Measurements from ENCODE around the gene B3GNT5.

DNA sequence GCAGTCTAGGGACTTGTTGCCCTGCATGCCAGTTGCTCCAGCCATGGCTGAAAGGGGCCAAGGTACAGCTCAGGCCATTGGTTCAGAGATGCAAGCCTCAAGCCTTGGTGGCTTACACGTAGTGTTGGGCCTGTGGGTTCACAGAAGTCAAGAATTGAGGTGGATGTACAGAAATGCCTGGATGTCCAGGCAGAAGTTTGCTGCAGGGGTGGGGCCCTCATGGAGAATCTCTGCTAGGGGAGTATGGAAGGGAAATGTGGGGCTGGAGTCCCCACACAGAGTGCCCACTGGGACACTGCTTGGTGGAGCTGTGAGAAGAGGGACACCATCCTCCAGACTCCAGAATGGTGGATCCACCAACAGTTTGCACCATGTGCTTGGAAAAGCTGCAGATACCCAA, 10.6 kb upstream of the B3GNT5 start:
- TF ChIP-seq SIN3A (IDR thresholded peaks at IDR 0.05; ENCODE audit: borderline replicate concordance, insufficient read depth, low read depth, low read length) (no peak), POLR2AphosphoS5 (IDR thresholded peaks at IDR 0.05; ENCODE audit: low read depth, low read length) (no peak)
- TF ChIP-seq, protein P1, sequence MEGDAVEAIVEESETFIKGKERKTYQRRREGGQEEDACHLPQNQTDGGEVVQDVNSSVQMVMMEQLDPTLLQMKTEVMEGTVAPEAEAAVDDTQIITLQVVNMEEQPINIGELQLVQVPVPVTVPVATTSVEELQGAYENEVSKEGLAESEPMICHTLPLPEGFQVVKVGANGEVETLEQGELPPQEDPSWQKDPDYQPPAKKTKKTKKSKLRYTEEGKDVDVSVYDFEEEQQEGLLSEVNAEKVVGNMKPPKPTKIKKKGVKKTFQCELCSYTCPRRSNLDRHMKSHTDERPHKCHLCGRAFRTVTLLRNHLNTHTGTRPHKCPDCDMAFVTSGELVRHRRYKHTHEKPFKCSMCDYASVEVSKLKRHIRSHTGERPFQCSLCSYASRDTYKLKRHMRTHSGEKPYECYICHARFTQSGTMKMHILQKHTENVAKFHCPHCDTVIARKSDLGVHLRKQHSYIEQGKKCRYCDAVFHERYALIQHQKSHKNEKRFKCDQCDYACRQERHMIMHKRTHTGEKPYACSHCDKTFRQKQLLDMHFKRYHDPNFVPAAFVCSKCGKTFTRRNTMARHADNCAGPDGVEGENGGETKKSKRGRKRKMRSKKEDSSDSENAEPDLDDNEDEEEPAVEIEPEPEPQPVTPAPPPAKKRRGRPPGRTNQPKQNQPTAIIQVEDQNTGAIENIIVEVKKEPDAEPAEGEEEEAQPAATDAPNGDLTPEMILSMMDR (IDR thresholded peaks at IDR 0.05) = no peak
- TF ChIP-seq, protein P2, sequence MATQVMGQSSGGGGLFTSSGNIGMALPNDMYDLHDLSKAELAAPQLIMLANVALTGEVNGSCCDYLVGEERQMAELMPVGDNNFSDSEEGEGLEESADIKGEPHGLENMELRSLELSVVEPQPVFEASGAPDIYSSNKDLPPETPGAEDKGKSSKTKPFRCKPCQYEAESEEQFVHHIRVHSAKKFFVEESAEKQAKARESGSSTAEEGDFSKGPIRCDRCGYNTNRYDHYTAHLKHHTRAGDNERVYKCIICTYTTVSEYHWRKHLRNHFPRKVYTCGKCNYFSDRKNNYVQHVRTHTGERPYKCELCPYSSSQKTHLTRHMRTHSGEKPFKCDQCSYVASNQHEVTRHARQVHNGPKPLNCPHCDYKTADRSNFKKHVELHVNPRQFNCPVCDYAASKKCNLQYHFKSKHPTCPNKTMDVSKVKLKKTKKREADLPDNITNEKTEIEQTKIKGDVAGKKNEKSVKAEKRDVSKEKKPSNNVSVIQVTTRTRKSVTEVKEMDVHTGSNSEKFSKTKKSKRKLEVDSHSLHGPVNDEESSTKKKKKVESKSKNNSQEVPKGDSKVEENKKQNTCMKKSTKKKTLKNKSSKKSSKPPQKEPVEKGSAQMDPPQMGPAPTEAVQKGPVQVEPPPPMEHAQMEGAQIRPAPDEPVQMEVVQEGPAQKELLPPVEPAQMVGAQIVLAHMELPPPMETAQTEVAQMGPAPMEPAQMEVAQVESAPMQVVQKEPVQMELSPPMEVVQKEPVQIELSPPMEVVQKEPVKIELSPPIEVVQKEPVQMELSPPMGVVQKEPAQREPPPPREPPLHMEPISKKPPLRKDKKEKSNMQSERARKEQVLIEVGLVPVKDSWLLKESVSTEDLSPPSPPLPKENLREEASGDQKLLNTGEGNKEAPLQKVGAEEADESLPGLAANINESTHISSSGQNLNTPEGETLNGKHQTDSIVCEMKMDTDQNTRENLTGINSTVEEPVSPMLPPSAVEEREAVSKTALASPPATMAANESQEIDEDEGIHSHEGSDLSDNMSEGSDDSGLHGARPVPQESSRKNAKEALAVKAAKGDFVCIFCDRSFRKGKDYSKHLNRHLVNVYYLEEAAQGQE (IDR thresholded peaks at IDR 0.05; ENCODE audit: insufficient read depth in 1 of 2, low read depth in 2 of 2, low read length in 1 of 2) = no peak

All from Panc1 (cell line).